Hematopoietic multipotent progenitor cell treated with erythropoietin and hydrocortisone succinate and interleukin-3 and kit ligand, for 17 days (in vitro differentiated cells): ENCODE data around the gene CYTH4.

Experiments
- DNase-seq: peaks from one replicate; pipeline ENCODE4 v3.0.0-alpha.2; 2015; ENCODE audit warnings: low spot score

CYTH4 gene

GRCh38 chr22:37291559-37292298 lies 9.4 kb downstream of the CYTH4 start:
- no peak for DNase-seq

GRCh38 chr22:37292641-37293040 lies 10.3 kb downstream of the CYTH4 start:
- no peak for DNase-seq

- no peak for DNase-seq
These were observed 10.9 kb downstream of the CYTH4 start for GRCh38 chr22:37293172-37293571.

- DNase-seq: no peak
These were observed 12.4 kb downstream of the CYTH4 start for GRCh38 chr22:37294747-37295146.

GRCh38 chr22:37295213-37295886 lies 13.0 kb downstream of the CYTH4 start:
- DNase-seq: no peak

GRCh38 chr22:37295946-37296345 lies 13.6 kb downstream of the CYTH4 start:
- DNase-seq: no peak

GRCh38 chr22:37298748-37299495 lies 16.6 kb downstream of the CYTH4 start:
- DNase-seq: no peak

GRCh38 chr22:37299969-37300509 lies 17.7 kb downstream of the CYTH4 start:
- DNase-seq: no peak

GRCh38 chr22:37300551-37301017 lies 18.3 kb downstream of the CYTH4 start:
- DNase-seq: no peak

GRCh38 chr22:37301144-37301830 lies 19.0 kb downstream of the CYTH4 start:
- no peak for DNase-seq

- no peak for DNase-seq
These were observed 20.6 kb downstream of the CYTH4 start for GRCh38 chr22:37302674-37303555.

GRCh38 chr22:37303821-37304274 lies 21.5 kb downstream of the CYTH4 start:
- DNase-seq: no peak

- no peak for DNase-seq
These were observed 22.5 kb downstream of the CYTH4 start for GRCh38 chr22:37304595-37305343.

GRCh38 chr22:37305887-37306286 lies 23.6 kb downstream of the CYTH4 start:
- DNase-seq: no peak

GRCh38 chr22:37306494-37306829 lies 24.2 kb downstream of the CYTH4 start:
- no peak for DNase-seq

GRCh38 chr22:37308385-37309200 lies 26.3 kb downstream of the CYTH4 start:
- no peak for DNase-seq

- DNase-seq: no peak
These were observed 27.1 kb downstream of the CYTH4 start for GRCh38 chr22:37309211-37310074.

GRCh38 chr22:37310075-37310606 lies 27.8 kb downstream of the CYTH4 start:
- DNase-seq: no peak
